DMS79 treated with DMSO at 0.1 percent for 48 hours (cell line): ENCODE data around the gene ZNF438.
A peak's percentile ranks its signal among the peaks of the same experiment; 100 is the strongest.

Source experiments
- DNase-seq: peaks from one replicate; lab custom pipeline; 2025; lab: John Stamatoyannopoulos, UW

Gene ZNF438

DNA sequence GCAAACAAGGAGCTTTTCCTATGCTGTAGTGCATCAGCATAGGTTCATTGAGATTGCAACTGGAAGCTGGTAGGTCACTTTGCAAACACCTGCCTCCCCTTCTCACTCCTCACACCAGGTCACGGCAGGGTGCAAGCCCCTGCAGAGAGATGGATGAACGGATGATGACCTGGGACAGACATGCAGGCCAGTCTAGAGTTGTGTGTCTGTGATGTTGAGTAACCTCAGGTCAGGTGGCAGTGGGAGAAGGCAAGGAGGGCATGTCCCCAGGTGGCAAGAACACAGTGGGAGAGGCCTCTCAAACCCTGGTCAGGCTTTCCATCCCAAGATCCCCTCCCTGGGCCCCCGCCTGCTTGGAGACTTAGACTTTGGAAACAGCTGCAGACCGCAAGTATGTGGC is 205.0 kb downstream of the ZNF438 start:
- DNase-seq = no peak

DNA sequence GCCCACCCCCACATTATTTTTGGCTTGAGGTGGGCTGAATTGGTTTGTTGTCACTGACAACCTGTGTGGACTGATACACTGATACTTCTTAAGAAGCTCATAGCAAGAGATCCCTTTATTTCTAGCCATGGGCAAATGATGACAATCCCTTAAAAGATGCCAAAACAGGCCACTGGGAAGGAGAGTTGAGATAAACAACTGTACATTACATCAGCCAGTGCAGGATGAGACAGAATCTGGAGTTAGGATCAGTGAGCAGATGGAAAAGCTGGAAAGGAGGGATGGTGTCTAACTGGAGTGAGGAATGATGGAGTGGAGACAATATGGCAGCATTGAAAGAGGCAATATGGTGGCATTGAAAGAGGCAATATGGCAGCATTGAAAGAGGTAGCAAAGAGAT is 206.2 kb downstream of the ZNF438 start:
- no peak for DNase-seq

DNA sequence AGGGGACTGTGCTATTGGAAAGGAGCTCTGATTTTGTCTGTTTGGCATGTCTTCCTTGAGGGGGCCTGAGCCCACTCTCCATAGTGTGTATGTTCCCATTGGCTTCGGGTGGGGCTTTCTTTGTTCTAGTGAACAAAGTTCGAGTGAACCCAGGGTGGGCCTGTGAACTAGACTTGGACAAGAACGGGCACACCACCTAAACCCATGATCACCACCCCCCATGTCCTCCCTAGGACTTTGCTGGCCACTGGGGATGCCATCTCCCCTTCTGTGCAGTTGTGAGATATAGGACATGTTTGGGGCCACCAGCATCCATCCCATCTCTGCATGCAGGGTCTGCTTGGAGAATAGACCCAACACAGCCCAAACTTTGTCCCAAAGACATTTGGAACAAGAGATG is 206.6 kb downstream of the ZNF438 start:
- no peak for DNase-seq

DNA sequence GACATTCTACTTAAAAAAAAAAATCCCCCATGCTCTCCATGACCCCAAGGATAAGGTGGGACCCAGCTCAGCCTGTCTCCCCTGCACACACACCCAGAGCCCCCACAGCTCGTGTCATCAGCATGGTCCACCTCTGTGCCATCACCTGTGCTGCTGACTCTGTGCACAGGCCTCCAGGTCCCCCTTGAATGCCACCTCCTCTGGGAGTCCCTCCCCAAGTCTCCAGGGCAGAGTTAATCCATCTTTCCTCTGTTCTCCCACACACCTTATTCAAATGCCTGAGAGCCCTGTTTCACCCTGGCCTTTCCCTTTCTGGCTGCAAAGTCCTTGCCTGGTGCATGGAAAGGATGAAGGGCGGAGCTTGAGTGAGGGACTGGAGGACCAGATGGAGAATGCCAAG is 208.0 kb downstream of the ZNF438 start:
- no peak for DNase-seq

DNA sequence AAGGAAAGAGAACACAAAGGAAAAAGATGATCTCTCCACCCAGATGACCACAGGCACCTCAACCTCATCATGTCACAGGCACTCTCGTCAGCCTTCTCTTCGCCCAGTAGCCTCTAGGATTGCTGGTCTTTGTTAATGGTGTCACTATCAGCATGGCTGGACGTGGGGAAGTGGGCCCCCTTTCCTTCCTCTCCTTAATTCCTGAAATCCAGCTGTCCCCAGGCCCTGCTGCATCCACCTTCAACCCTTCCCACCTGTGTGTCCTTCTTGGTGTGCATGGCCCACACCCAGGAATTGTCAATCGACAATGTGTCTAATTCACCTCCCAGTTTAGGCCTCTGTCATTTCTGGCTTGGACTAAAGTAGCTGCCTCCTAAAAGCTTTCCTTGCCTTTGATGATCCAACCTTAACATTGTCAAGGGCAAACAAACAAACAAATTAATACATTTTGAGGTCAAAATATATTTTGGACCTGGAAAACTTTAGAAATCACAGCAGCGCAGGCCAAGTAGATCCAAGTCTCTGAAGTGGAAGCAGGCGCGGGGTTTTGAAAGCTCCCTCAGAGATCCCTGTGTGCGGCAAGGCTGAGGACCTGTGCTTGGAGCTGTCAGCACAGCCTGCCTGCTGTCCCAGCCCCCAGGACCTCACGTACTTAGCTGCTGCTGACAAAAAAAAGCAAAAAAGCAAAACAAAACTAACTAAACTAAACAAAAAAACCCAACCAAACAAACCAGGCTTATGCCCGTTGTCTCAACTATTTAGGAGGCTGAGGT is 208.8 kb downstream of the ZNF438 start:
- DNase-seq = no peak

DNA sequence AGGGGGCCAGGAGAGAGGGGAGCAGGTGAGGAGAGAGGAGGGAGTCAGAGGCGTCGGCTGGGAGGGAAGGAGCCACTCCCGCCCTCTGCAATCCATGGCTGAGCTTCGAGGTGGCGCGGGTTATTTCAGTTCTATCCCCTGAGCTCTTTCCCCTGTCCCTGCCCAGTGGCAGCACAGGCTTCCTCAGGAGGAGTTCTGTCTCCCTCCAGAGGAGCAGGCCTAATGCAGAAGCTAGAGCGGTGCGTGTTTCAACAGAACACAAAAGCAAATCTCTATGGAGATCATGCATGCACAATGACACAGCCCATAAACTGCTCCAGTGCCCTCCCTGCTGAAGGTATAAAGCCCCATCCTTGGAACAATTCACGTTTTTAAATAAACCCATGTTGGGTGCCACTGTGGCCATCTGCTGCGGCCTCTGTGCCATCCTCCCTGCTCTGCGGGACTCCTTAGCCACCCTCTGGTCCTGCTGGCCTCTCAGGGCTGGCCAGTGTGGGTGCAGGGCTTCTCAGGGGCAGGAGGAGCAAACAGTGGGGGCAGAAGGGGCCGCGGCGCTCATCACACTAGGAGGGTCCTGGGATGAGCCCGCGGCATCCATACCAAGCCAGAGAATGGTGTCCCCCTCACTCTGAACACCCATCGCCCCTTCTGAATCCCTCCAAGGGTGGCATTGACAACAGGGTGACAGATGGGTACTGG is 209.5 kb downstream of the ZNF438 start:
- DNase-seq = no peak

DNA sequence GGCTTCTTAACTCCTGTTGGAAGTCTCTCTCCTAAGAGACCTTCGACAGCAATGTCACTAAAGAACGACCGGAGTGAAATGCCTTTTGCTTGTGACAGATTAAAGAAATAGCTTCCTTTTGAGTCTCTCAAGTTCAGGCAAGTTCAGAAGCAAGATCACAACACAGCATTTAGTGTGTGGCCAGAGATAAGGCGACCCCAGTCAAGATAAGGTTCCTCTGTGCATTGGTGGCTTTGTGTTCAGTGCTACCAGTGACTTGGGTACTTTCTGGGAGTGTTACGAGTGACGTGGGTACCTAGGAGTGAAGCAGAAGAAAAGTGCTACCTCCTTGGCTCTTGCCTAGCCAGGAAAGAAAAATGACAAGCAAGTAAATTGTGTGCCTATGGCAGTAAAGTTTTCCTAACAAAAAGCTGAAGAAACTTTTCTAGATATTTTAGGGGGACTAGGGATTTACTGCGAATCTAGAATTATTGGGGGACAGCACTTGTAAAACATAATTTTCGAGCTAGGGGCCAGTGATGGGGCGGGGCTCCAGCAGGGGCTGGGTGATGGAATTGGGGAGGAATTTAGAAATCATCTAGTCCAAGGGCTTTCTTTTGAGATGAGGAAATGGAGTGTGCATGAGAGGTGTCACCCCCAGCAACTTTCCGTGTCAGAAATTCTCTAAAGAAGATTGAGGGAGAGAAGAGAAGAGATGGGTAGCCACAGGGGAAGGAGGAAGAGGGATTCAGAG is 210.2 kb downstream of the ZNF438 start:
- no peak for DNase-seq

DNA sequence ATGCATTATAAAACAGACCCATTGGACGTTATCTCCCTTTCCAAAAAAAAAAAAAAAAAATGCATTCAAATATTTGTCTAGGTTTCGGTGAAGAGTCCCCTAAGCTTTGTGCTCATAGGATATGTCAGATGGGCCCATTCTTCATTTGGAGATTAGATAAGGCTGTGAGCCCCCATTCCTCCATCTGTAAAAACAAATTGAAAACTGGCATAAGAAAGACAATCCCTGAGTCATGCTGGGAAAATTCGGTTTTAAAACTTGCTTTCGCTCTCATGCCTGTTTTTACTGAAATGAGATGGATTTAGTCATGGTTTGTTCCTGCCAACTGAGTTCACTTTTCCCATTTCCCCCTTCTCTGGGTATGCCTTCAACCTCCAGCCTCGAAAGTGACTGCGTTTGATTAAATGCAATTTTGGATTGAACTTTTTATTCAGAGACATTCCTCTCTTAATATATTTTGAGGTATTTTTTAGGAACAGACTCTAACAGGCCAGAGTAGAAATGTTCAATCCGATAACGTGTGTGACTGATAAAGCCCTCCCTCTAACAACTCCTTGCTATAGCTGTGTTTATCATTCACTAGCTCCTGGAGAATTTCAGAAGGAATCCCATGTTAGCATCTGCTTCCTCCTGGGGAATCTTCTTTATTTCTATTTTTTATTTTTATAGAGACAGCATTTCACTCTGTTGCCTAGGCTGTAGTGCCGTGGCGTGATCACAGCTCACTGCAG is 211.2 kb downstream of the ZNF438 start:
- no peak for DNase-seq

DNA sequence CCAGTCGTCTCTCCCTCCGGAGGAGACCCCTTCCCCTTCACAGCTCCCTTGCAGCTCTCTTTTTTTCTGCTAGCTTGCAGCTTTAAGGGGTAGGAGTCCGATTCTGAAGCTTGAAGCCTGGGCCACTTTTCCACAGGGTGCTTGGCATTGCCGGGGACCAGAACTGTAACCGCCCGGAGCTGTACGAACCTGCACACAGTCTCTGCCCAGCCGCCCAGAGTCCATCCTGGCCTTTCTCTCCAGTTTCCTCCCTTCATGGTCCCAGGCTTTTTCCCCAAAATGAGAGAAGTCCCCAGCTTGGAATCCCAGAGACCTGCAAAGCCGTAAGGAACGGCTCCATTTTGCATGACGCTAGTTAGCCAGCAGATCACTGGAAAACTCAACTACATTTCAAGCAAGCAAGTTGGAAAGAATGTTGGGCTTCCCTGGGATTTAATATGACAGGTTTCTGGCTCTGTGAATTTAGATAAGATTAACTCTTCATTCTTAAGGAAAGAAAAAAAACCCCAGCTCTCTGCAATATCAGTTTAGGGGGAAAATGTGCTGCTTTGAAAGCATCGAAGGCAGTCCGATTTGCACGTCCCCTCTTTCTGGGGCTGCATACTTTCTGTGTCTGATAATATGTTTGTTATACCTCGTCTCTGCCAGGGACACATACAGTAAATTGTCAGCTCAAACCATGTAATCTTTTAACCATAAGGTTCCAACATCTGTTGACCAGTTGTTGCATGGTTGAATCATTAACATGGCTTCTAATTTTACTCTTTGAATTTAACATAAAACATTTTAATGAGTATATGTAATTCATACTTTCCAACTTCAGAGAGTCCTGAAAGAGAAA is 212.1 kb downstream of the ZNF438 start:
- no peak for DNase-seq

DNA sequence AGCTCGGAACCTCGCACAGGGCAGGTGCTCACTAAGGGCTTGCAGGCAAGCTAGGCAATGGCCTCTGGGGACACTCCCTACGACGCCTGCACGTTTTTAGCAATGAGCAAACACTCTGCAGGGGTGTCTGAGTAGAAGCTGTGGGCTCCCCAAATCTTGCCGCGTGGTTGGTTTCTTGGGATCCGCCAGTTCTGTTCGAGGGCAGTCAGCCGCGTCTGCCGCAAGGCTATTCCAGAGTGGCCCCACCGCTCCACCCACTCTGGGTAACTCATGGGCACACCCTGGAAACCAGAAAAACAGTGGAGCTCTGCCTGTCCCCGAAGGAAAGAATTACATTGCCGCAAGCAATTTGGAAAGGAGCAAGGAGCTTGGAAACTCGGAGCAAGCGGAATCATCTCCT is 212.8 kb downstream of the ZNF438 start:
- DNase-seq = no peak

DNA sequence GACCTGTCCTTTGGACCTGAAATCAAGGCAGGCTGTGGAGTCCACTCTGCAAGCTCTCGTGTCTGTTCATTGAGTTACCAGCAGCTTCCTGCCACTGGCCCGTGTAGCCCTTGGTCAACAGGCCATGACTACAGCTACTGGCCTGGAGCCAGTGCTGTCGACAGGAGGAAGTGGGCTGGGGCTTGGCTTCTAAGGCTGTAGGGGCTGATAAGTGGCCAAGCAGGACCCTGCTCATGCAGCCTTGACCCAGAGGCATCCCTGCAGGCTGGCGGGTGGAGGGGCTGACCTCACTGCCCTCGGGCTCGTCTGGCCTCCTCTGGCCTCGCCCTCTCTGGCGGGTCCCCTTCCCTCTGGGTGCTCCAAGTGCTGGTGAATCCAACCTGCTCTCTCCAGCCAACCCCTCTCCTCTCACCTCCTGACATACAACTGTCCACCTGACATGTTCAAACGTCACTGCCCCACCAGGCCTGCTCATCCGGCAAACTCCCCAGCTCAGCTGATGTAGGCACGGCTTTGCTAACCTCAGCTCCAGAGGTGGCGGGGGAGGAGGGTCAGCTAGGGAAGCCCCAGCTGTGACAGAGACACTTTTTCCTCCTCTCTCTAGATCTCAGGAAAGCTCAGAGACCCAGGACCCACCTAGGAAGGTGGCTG is 213.5 kb downstream of the ZNF438 start:
- DNase-seq = no peak

DNA sequence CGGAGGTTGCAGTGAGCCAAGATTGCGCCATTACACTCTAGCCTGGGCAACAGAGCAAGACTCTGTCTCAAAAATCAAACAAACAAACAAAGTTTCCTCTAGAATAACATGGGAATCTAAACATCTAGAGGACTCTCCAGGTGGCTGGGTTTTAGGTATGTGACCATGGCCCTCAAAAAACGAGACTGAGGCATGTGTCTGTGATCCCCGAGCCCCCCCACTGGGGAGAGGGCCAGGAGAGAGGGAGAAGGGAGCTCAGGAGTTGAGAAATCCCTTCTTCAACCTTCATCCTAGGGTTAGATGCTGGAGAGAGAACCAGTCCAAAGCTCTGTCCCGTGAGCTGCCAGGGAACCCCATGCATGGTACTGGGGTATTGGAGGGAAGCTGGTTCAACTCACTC is 214.1 kb downstream of the ZNF438 start:
- DNase-seq = no peak

DNA sequence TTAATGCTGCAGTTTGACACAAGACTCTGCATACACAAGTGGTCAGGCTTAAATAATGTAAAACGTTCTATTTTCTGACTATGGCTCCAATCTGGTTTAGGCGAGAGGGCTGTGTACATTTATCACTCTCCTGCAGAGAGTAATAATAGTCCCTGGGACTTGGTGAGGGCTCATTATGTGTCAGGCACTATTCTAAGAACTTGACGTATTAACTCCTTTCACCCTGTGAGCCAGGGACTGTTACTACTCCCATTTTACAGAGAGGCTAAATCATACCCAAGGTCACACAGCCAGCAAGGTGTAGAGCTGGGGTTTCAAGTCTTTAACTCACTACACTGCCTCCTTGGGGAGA is 214.9 kb downstream of the ZNF438 start:
- DNase-seq = no peak

DNA sequence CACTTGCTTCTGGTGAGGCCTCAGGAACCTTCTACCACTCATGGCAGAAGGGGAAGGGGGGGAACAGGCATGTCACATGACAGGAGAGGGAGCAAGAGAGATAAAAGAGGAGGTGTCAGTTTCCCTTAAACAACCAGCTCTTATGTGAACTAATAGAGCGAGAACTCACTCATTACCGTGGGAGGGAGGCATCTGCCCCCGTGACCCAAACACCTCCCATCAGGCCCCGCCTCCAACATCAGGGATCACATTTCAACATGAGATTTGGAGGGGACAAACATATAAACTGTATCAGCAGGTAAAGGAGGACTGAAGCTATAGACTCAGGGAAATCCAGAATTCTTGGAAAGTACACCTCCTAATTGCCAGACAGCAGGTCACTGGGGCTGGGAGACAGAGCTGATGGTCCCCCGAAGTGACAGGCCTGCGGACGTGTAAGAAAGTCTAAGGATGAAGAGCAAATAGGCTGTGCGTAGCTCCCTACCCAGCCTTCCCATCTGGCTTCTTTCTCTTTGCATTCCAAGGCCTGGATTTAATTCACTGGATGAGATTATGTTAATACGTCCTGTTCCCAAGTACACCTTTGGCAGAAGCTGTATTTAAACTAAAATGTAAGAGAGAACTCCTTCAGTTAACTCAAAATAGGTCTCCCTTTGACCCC is 215.4 kb downstream of the ZNF438 start:
- no peak for DNase-seq

DNA sequence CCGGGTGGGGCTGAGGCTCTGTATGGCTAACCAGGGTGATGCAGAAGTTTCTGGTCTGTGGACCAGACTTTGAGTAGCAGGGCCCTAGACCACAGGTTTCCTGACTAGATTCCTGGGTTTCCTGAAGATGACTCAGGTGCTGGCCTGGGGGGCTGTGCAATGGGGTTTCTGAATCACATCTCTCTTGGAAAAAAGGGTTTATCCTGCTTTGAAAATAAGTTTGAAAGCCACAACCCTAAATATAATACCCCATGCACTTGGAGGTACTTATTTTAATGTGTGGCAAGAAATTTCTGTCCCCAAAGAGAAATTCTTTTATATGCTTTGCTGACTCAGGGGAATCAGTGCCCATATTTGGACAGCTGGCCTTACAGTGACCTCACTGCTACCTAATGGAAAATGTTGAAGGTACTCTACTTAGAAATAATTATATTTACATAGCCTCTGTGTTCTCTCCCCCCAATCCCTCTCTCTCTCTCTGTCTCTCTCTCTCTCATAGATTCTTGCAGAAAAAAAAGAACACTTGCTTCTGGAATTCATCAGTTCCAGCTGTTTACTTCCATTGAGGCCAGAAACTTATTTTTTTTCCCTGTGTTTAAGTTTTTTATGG is 217.7 kb downstream of the ZNF438 start:
- DNase-seq = peak; percentile 1

DNA sequence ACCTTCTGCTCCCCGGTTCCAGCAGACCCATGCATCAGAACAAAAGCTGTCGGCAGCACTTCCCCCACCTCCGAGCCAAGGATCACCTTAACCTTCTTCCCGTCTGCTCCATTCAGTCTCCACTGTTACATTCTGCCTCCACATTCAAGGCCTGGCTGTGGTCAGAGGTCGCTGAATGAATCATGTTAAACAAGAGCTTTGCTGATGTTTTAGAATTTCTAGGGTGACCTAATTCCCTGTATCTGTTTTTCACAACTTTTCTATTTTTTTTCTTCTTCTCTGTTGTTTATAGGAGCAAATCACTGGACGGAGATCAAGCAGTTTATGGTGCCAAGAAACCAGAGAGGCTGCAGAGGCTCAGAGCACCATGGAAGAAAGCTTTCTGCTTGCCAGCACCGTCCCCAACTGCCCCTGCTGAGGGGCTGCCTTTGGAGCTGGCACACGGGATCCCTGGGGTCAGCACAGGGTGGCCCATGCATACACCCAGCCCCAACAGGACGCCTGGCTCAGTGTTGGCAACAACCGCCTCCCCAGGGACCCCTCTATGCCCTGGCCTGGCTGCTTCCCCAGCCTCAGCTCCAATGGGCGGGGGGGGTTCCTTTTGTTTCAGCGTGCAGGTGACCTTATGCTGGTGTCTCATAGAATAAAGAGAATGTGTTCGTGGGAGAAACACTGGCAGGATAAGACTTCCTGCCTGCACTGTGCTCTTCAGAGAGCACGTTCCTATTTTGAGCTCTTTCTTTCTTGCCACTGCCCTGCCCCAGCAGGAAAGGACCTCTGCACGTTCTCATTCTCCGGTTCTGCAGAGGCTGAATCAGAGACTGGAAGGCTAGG is 219.4 kb downstream of the ZNF438 start:
- no peak for DNase-seq

DNA sequence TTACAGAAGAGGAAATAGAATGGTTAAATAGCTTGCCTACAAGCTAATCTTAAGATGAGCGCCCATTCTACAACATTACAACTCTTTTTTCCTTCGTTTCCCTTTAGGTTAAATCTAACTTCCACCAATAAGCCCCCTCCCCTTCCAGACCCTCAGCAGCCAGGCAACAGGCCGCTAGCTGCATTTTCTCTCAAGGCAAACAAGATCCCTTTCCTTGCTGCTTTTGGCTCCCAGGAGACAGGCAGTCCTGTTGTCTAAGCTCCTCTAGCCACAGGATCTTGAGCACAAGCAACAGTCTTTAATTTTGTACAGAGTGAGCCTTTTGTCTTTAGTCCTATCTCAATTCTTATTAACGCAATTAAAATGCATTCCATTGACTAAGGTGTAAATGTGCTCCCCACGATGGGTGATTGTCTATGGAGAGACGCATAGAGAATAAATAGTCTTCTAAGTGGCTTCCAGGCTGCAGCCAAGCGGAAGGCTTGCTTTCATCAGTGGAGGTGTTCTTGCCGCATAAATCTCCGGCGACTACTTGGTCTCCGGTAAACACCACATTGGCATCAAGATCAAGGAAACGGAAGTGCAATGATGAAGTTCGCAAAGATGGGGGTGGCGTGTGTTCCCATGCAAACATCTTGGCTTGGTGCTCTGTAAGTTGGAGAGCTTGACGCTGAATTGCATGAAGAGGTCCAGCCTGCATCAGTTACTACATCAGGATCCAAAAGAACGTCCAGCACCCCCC is 220.2 kb downstream of the ZNF438 start:
- DNase-seq = no peak

DNA sequence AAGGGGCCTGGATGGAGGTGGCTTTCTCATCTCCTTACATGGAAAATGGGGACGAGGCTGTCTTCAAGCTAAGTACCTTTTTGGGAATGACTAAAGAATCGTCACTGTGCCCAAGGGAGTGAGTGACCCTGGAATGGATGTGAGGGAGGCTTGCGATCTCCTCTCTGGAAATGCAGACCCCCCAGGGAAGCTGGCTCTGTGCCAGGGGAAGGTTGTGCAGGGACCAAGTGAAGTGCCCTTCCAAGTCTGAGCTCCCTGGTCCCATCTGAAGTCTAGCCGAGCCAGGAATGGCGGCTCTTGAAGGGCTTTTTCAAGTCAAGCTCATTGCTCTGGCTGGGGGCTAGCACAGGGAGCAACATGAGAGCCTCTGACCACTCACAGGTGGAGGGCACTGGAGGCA is 221.2 kb downstream of the ZNF438 start:
- no peak for DNase-seq
